Body of pancreas (tissue), 4 donors: ENCODE measurements around the gene TTC31.

Source experiments
- CTCF ChIP-seq, 7 experiments: fragments of 450-650 bp in 4 of 7; fragments of 200-600 bp in 3 of 7; sonication (generic) in 3 of 7; IDR thresholded peaks; one replicate each; pipeline ENCODE4 v1.5.1; 2016 to 2019; ENCODE audit warnings: antibody characterized with exemption in 7 of 7
- POLR2A ChIP-seq, 3 donors: fragments of 450-650 bp; IDR thresholded peaks; one replicate each; pipeline ENCODE4 v1.6.1; 2016; ENCODE audit warnings: antibody characterized with exemption in 3 of 3, mild to moderate bottlenecking in 2 of 3

DNA sequence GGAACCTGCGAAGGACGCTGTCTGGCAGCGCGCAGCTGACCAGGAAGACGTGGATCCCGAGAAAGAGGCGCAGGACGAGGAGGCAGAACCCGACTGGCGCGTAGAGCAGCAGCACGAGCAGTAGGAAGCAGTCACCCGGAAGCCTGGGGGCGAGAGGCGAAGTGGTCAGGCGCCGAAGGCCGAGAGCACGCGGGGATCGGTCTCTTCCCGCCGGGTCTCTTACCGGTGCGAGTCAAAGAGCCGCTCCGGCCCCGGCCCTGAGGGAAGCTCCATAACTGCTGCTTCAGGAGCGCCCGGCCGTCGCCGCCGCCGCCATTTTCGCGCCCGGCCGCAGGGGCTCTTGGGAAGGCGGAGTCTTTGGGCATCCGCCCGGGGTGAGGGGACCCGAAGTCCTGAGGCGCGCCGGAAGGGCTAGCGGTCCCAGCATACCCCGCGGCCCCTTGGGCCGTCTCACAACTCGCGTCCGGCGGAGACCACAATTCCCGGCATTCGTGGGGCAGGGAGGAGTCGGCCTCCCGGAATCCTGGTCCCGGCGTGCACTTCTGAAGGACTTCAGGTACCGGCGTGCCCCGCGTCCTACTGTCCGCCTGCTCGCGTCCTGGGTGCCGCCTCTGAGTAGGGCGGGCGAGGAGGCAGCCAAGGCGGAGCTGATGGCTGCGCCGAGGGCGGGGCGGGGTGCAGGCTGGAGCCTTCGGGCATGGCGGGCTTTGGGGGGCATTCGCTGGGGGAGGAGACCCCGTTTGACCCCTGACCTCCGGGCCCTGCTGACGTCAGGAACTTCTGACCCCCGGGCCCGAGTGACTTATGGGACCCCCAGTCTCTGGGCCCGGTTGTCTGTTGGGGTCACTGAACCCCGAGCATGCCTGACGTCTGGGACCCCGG, 46.7 kb downstream of the TTC31 start, which contains the start of the genes AUP1 and HTRA2:
- TF ChIP-seq POLR2A (IDR thresholded peaks at IDR 0.05) (peak; percentile 42 to 92 (median 90)), CTCF (IDR thresholded peaks at IDR 0.05) (peak in 2 of 7 experiments; percentile 8 to 24)
